GM10266 (cell line): ENCODE data around the gene SMIM35.

ENCODE experiments used
- DNase-seq: peaks from one replicate; pipeline ENCODE4 v3.0.0; 2012; ENCODE audit errors: extremely low spot score
- CTCF ChIP-seq: IDR thresholded peaks from 2 replicates; pipeline ENCODE4 v1.5.1; 2012; ENCODE audit warnings: mild to moderate bottlenecking, low read depth; ENCODE audit not compliant: control insufficient read depth, insufficient read depth; ENCODE audit errors: missing control alignments

The SMIM35 gene

GRCh38 chr11:118086913-118087768 is at the start of gene SMIM35:
TSS of gene SMIM35 (minus strand) at chr11:118086963. CDS start at chr11:118086757, 206 bp downstream.
- DNase-seq: no peak
- TF ChIP-seq CTCF: no peak

GRCh38 chr11:118136341-118136740 is 49.6 kb upstream of the SMIM35 start:
- TF ChIP-seq CTCF: no peak
- no peak for DNase-seq

GRCh38 chr11:118135796-118136165 is 49.0 kb upstream of the SMIM35 start:
- no peak for DNase-seq
- no peak for TF ChIP-seq CTCF

- DNase-seq: no peak
- TF ChIP-seq CTCF: no peak
Observed at GRCh38 chr11:118135051-118135795, 48.5 kb upstream of the SMIM35 start.

- TF ChIP-seq CTCF: no peak
- no peak for DNase-seq
Observed at GRCh38 chr11:118133816-118134215, 47.1 kb upstream of the SMIM35 start.

GRCh38 chr11:118132385-118133151 is 45.8 kb upstream of the SMIM35 start:
- TF ChIP-seq CTCF: no peak
- no peak for DNase-seq
